Astrocyte (in vitro differentiated cells and primary cell): ENCODE measurements around the gene CCR5AS.

Experiments used
- CTCF ChIP-seq: IDR thresholded peaks from 2 replicates; pipeline ENCODE4 v1.5.1; 2011; ENCODE audit warnings: low read depth, mild to moderate bottlenecking, inconsistent platforms, low read length, moderate library complexity; ENCODE audit not compliant: insufficient read depth
- EZH2 ChIP-seq: IDR thresholded peaks from 2 replicates; pipeline ENCODE4 v1.6.1; 2012; ENCODE audit warnings: mild to moderate bottlenecking, low read length, inconsistent platforms; ENCODE audit not compliant: insufficient read depth

- TF ChIP-seq CTCF (no peak), EZH2 (no peak)
Measured at GRCh38 chr3:46400846-46401245, 6.0 kb downstream of the CCR5AS start.
